ENCODE measurements around the gene CAPN15.

GRCh38 chr16:495127-495748, 32.3 kb upstream of the CAPN15 start:
- TF ChIP-seq CTCF (IDR thresholded peaks at IDR 0.05; ENCODE audit: insufficient read depth, low read length): peak; percentile 26
- TF ChIP-seq SPI1 (IDR thresholded peaks at IDR 0.05; ENCODE audit: borderline replicate concordance, low read depth): no peak

Data from HL-60 (cell line).